GM10248 (cell line): Measurements from ENCODE around the gene TMEM86A.

Experiments used
- CTCF ChIA-PET: fragments of 300-600 bp; sonication (Branson Sonifier 250); formaldehyde crosslinking; extraction: SDS; loops from one replicate; lab custom pipeline; 2021; ENCODE audit warnings: antibody characterized with exemption; lab: Yijun Ruan, JAX
- POLR2A ChIA-PET: fragments of 350-650 bp; sonication (Branson Sonifier 250); formaldehyde crosslinking; extraction: SDS; loops from one replicate; lab custom pipeline; 2020; ENCODE audit warnings: antibody characterized with exemption; lab: Yijun Ruan, JAX
- DNase-seq: peaks from one replicate; pipeline ENCODE4 v3.0.0; 2012; ENCODE audit errors: extremely low spot score
- TF ChIP-seq, protein P1 (sequence below): IDR thresholded peaks from 2 replicates; pipeline ENCODE4 v1.5.1; 2012; ENCODE audit warnings: mild to moderate bottlenecking, low read depth; ENCODE audit errors: extremely low read depth, missing control alignments, control extremely low read depth

The TMEM86A gene

DNA sequence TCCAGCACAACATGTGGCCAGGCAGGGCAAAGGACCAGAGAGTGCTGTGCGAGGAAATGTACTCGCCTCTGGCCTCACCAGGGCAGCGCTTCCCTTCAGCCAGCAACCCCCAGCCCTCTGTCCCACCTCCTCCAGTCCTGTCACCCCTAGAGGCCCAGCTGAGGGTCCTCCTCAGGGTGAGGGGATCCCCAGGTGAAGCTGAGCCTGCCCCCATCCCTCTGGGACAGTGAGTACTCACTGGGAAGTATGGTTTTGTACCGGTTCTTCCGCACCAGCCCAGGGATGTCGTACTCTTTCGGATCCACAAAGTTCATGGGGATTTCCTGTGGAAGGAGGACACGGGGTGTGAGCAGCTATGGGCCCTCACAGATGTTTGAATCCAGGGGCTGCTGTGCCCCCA is 39.1 kb downstream of the TMEM86A start:
- ChIA-PET CTCF (interaction anchor here (1.0 to 5.5 kb wide), 6 partner anchors 10 to 27 kb away, joined by 3 to 38 read pairs (median 4); partner anchors contain the start of gene IGSF22), POLR2A (no interaction called here)
- TF ChIP-seq, protein P1, sequence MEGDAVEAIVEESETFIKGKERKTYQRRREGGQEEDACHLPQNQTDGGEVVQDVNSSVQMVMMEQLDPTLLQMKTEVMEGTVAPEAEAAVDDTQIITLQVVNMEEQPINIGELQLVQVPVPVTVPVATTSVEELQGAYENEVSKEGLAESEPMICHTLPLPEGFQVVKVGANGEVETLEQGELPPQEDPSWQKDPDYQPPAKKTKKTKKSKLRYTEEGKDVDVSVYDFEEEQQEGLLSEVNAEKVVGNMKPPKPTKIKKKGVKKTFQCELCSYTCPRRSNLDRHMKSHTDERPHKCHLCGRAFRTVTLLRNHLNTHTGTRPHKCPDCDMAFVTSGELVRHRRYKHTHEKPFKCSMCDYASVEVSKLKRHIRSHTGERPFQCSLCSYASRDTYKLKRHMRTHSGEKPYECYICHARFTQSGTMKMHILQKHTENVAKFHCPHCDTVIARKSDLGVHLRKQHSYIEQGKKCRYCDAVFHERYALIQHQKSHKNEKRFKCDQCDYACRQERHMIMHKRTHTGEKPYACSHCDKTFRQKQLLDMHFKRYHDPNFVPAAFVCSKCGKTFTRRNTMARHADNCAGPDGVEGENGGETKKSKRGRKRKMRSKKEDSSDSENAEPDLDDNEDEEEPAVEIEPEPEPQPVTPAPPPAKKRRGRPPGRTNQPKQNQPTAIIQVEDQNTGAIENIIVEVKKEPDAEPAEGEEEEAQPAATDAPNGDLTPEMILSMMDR: no peak
- no peak for DNase-seq

DNA sequence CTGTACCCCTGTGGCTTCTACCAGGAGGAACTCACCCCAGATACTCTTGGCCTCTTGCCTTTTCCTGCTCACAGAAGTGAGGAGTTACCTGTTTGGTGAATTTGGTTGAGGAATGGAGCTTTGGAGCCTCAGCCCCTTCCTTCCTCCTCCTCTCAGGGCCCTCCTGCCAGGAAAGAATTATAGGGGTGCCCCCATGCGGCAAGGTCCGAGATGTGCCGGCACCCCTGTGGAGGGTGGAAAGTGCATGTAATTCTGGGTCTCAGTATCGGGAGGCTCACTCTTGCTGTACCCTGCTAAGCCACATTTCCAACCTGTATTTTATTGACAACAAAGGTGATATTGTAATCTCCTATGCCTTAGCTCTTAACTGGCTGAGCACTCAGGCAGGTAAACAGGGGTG is 41.1 kb downstream of the TMEM86A start:
- TF ChIP-seq, protein P1: no peak
- no peak for DNase-seq
- POLR2A ChIA-PET: no interaction called here
- CTCF ChIA-PET: interaction anchor here (0.8 to 8.5 kb wide), 7 partner anchors 8 to 635 kb away, joined by 3 to 62 read pairs (median 6); no protein-coding TSS in a partner anchor

DNA sequence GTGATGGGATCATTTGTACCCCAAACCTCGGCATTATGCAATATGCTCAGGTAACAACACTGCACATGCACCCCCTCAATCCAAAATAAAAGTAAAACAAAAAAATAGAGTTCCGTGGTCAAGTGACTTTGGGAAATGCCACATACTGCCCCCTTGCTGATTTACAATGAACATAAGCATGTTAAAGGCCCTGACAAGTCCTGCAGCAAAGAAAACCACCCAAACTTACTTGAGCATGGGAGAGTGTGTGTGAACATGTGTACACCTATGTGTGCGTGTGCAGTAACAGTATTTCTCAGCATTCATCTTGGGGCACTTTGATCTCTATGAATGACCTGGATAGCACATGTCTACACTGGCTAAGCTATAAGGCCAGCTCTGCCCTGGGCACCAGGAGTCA is 43.2 kb downstream of the TMEM86A start:
- CTCF ChIA-PET: interaction anchor here (1.0 to 8.5 kb wide), 5 partner anchors 11 to 626 kb away, joined by 3 to 62 read pairs (median 16); no protein-coding TSS in a partner anchor
- DNase-seq: no peak
- TF ChIP-seq, protein P1: no peak
- POLR2A ChIA-PET: no interaction called here

DNA sequence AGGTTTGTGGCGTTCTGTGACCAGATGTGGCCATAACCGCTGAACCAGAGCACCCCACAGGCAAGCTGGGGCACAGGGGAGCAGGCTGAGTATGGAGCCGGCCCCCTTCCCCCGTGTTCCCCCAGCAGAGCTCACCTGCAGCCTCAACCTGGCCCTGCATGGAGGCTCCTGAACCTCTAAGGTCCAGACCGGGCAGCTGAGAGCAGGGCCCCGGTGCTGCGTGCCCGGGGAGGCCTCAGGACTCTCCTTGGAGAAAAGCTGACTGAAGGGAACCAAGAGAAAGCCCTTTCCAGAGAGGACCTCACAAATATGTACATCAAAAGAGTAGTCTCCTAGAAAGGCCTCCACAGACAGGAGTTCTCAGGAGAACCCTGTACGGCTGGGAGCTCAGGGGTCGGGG is 44.8 kb downstream of the TMEM86A start:
- ChIA-PET POLR2A (no interaction called here), CTCF (interaction anchor here (0.9 to 8.5 kb wide), 5 partner anchors 12 to 628 kb away, joined by 3 to 62 read pairs (median 13); no protein-coding TSS in a partner anchor)
- no peak for DNase-seq
- TF ChIP-seq, protein P1: no peak

DNA sequence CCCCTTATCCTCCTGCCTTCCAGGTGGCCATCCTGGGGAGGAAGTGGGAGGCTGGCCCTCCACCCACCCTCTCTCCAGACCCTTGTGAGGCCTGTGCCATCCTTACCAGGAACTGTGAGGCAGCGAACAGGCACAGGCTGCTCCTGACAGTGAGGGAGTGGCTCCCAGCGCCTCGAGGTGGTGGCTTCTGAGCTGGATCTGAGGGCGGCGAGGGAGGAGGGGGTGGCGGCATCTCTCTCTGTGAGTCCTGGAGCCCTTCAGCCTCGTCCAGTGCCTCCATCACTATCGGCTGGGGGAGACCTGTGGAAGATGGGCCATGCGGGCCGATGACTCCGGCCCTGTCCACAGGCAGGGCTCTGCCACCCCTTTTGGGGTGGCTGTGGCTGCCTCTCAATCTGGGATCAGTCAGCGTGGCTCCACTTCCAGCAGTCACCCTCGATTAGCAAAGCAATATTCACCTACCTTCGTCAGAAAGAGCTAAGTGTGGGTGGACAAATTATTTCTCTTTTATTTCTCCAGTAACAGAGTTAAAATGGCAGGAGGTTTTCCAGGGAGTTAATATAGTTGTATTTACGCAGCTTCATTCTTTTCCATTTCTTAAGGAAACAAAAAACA is 45.4 kb downstream of the TMEM86A start:
- TF ChIP-seq, protein P1: no peak
- no peak for DNase-seq
- CTCF ChIA-PET: interaction anchor here (0.9 to 8.5 kb wide), 5 partner anchors 13 to 22 kb away, joined by 3 to 62 read pairs (median 6); no protein-coding TSS in a partner anchor
- POLR2A ChIA-PET: no interaction called here

DNA sequence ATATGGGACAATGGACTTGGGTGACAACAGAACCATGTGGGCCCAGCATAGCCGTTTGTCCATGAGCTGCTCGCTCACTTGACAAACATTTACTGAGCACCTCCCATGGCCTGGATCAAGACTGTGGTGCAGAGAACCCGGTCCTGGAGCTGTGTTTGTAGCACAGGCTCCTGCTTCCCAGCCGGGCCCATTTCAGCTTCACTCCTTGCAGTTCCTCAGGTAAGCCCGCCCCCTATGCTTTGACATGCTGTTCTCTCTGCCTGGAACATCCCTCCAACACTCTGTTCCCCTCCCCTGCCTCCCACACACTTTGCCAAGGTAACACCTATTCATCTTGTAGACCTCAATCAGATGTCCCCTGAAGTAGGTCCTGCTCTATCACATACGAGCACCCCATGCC is 46.7 kb downstream of the TMEM86A start:
- DNase-seq: no peak
- TF ChIP-seq, protein P1: no peak
- POLR2A ChIA-PET: no interaction called here
- CTCF ChIA-PET: interaction anchor here (1.5 to 8.5 kb wide), 3 partner anchors 13 to 19 kb away, joined by 6 to 62 read pairs (median 15); no protein-coding TSS in a partner anchor
